Activated CD8-positive, alpha-beta memory T cell treated with anti-CD3 and anti-CD28 coated beads for 1 hour (primary cell): ENCODE results near the gene ABLIM2.

Source experiments
- DNase-seq, 2 donors: peaks; one replicate each; pipeline ENCODE4 v3.0.0-alpha.2; 2020; ENCODE audit warnings: low read depth in 1 of 2; ENCODE audit errors: extremely low read depth in 1 of 2

The ABLIM2 gene

GRCh38 chr4:8053688-8054449 lies 104.7 kb downstream of the ABLIM2 start:
- no peak for DNase-seq

- DNase-seq: no peak
Observed at GRCh38 chr4:8052160-8052691, 106.4 kb downstream of the ABLIM2 start.

- DNase-seq: no peak
Observed at GRCh38 chr4:8051644-8052043, 107.0 kb downstream of the ABLIM2 start.

GRCh38 chr4:8050555-8051206 lies 107.9 kb downstream of the ABLIM2 start:
- no peak for DNase-seq

GRCh38 chr4:8050180-8050554 lies 108.4 kb downstream of the ABLIM2 start:
- no peak for DNase-seq

GRCh38 chr4:8048856-8049676 lies 109.5 kb downstream of the ABLIM2 start:
- DNase-seq: no peak

- DNase-seq: no peak
Observed at GRCh38 chr4:8047837-8048678, 110.6 kb downstream of the ABLIM2 start.

GRCh38 chr4:8046925-8047541 lies 111.6 kb downstream of the ABLIM2 start:
- no peak for DNase-seq

GRCh38 chr4:8045909-8046308 lies 112.7 kb downstream of the ABLIM2 start:
- DNase-seq: no peak

- no peak for DNase-seq
Observed at GRCh38 chr4:8044699-8045098, 113.9 kb downstream of the ABLIM2 start.

- DNase-seq: no peak
Observed at GRCh38 chr4:8044244-8044643, 114.4 kb downstream of the ABLIM2 start.

GRCh38 chr4:8043596-8043995 lies 115.0 kb downstream of the ABLIM2 start:
- no peak for DNase-seq

GRCh38 chr4:8041868-8042267 lies 116.7 kb downstream of the ABLIM2 start:
- no peak for DNase-seq

GRCh38 chr4:8041172-8041571 lies 117.4 kb downstream of the ABLIM2 start:
- no peak for DNase-seq

- DNase-seq: no peak
Observed at GRCh38 chr4:8040607-8041006, 118.0 kb downstream of the ABLIM2 start.

GRCh38 chr4:8039853-8040252 lies 118.8 kb downstream of the ABLIM2 start:
- no peak for DNase-seq

- DNase-seq: no peak
Observed at GRCh38 chr4:8039290-8039689, 119.3 kb downstream of the ABLIM2 start.

- no peak for DNase-seq
Observed at GRCh38 chr4:8038719-8039251, 119.8 kb downstream of the ABLIM2 start.

- DNase-seq: no peak
Observed at GRCh38 chr4:8038083-8038482, 120.5 kb downstream of the ABLIM2 start.
